ENCODE results near the gene MFAP4. TPM values are rescaled to one million over a fixed set of nuclear protein-coding genes. Genes with fewer than 3 reads are reported as not detected.

MFAP4 gene
- total and polyA plus RNA-seq, 2 donors (not counting 1 experiment from before 2014, with no cell fraction given): not detected

GRCh38 chr17:19348806-19349205 is 38.2 kb downstream of the MFAP4 start:
- POLR2A ChIA-PET: no interaction called here

GRCh38 chr17:19348081-19348650 is 38.8 kb downstream of the MFAP4 start:
- Mint-ChIP-seq H3K9me3 (ENCODE audit: insufficient read depth) (no peaks in the 10 kb centered on the region), H3K27ac (no peak overlapping the region), H3K4me3 (no peak overlapping the region), H3K4me1 (peaks cover 8% of the 10 kb centered on the region), H3K27me3 (peaks cover 8% of the 10 kb centered on the region)
- Histone ChIP-seq H3K27me3 (replicated peaks in 1 of 4; ENCODE audit: control extremely low read depth in 1 of 4, control insufficient read depth in 3 of 4, insufficient read depth in 4 of 4, low read length in 3 of 4) (no peaks in the 10 kb centered on the region), H3K4me3 (ENCODE audit: control extremely low read depth in 1 of 5, extremely low read depth in 1 of 5, insufficient read depth in 1 of 5, low read depth in 2 of 5, low read length in 4 of 5) (no peak overlapping the region), H3K36me3 (replicated peaks in 1 of 2; ENCODE audit: control extremely low read depth in 1 of 2, control insufficient read depth in 1 of 2, extremely low read depth in 1 of 2, insufficient read depth in 2 of 2, low read length in 1 of 2) (no peaks in the 10 kb centered on the region), H2AFZ (ENCODE audit: insufficient read depth, low read depth, low read length, poor library complexity, severe bottlenecking) (no peak overlapping the region), H3K9me3 (ENCODE audit: control extremely low read depth in 1 of 3, control insufficient read depth in 2 of 3, insufficient read depth in 1 of 3, low read length in 2 of 3) (no peaks in the 10 kb centered on the region), H3K27ac (ENCODE audit: low read length in 2 of 2) (no peak overlapping the region), H4K20me1 (ENCODE audit: control insufficient read depth, insufficient read depth, low read length, poor library complexity, severe bottlenecking) (no peaks in the 10 kb centered on the region), H3K79me2 (ENCODE audit: control insufficient read depth, insufficient read depth, low read length) (no peaks in the 10 kb centered on the region), H3K9ac (ENCODE audit: low read length) (no peak overlapping the region), H3K4me2 (replicated peaks; ENCODE audit: low read depth, low read length, poor library complexity, severe bottlenecking) (no peak overlapping the region), H3K4me1 (ENCODE audit: control insufficient read depth in 2 of 2, insufficient read depth in 2 of 2, low read length in 2 of 2) (peaks cover 0 to 11% of the 10 kb centered on the region in 2 donors)
- DNase-seq (no peak), ATAC-seq (ENCODE audit: low read depth) (no peak)
- ChIA-PET POLR2A (no interaction called here), CTCF (interaction anchor here (2.2 kb wide), 1 partner anchor 10 kb away, joined by 9 read pairs; no protein-coding TSS in a partner anchor)
- TF ChIP-seq EZH2 (IDR thresholded peaks at IDR 0.05; ENCODE audit: borderline replicate concordance, insufficient read depth, low read depth, low read length, poor library complexity, severe bottlenecking): no peak
- no peak for TF ChIP-seq CTCF (IDR thresholded peaks at IDR 0.05)
- intact Hi-C loops (cut with micrococcal nuclease): no loop called here
- 100% methylated on average over 3 of the region's 9 CpGs for WGBS (ENCODE audit: insufficient coverage)

More at GRCh38 chr17:19348806-19349205, 38.2 kb downstream of the MFAP4 start:
- ATAC-seq (ENCODE audit: low read depth): no peak
- no peak for DNase-seq
- TF ChIP-seq CTCF (IDR thresholded peaks at IDR 0.05) (no peak), EZH2 (IDR thresholded peaks at IDR 0.05; ENCODE audit: borderline replicate concordance, insufficient read depth, low read depth, low read length, poor library complexity, severe bottlenecking) (no peak)
- Mint-ChIP-seq H3K27ac (no peak overlapping the region), H3K9me3 (ENCODE audit: insufficient read depth) (no peaks in the 10 kb centered on the region), H3K27me3 (peaks cover 8% of the 10 kb centered on the region), H3K4me3 (no peak overlapping the region), H3K4me1 (peaks cover 8% of the 10 kb centered on the region)
- no peak overlapping the region for H3K4me2 ChIP-seq (replicated peaks; ENCODE audit: low read depth, low read length, poor library complexity, severe bottlenecking)
- no peak overlapping the region for H3K27ac ChIP-seq (ENCODE audit: low read length in 2 of 2)
- peaks cover 0 to 11% of the 10 kb centered on the region in 2 donors for H3K4me1 ChIP-seq (ENCODE audit: control insufficient read depth in 2 of 2, insufficient read depth in 2 of 2, low read length in 2 of 2)
- no peak overlapping the region for H3K9ac ChIP-seq (ENCODE audit: low read length)
- CTCF ChIA-PET: no interaction called here
- 95% methylated on average over 7 of the region's 9 CpGs for WGBS (ENCODE audit: insufficient coverage)
- no peaks in the 10 kb centered on the region for H3K36me3 ChIP-seq (replicated peaks in 1 of 2; ENCODE audit: control extremely low read depth in 1 of 2, control insufficient read depth in 1 of 2, extremely low read depth in 1 of 2, insufficient read depth in 2 of 2, low read length in 1 of 2)
- H3K4me3 ChIP-seq (ENCODE audit: control extremely low read depth in 1 of 5, extremely low read depth in 1 of 5, insufficient read depth in 1 of 5, low read depth in 2 of 5, low read length in 4 of 5): no peak overlapping the region
- no peak overlapping the region for H2AFZ ChIP-seq (ENCODE audit: insufficient read depth, low read depth, low read length, poor library complexity, severe bottlenecking)
- H3K79me2 ChIP-seq (ENCODE audit: control insufficient read depth, insufficient read depth, low read length): no peaks in the 10 kb centered on the region
- H3K9me3 ChIP-seq (ENCODE audit: control extremely low read depth in 1 of 3, control insufficient read depth in 2 of 3, insufficient read depth in 1 of 3, low read length in 2 of 3): no peaks in the 10 kb centered on the region
- intact Hi-C loops (cut with micrococcal nuclease): no loop called here
- H3K27me3 ChIP-seq (replicated peaks in 1 of 4; ENCODE audit: control extremely low read depth in 1 of 4, control insufficient read depth in 3 of 4, insufficient read depth in 4 of 4, low read length in 3 of 4): no peaks in the 10 kb centered on the region
- no peaks in the 10 kb centered on the region for H4K20me1 ChIP-seq (ENCODE audit: control insufficient read depth, insufficient read depth, low read length, poor library complexity, severe bottlenecking)
